GM12892 (cell line): Measurements from ENCODE around the gene EPHB2.

ENCODE experiments used
- POLR2A ChIP-seq: IDR thresholded peaks from 2 replicates; pipeline ENCODE4 v1.6.1; 2011; ENCODE audit warnings: low read depth, low read length, control low read depth
- POLR2AphosphoS5 ChIP-seq: IDR thresholded peaks from 2 replicates; pipeline ENCODE4 v1.6.1; 2011; ENCODE audit warnings: low read depth, low read length, control low read depth
- TAF1 ChIP-seq: IDR thresholded peaks from 2 replicates; pipeline ENCODE4 v1.6.1; 2011; ENCODE audit warnings: low read depth, mild to moderate bottlenecking, control low read depth, low read length, borderline replicate concordance

GRCh38 chr1:22853651-22854185 lies 143.1 kb downstream of the EPHB2 start:
- no peak for TF ChIP-seq POLR2AphosphoS5
- no peak for TF ChIP-seq POLR2A
- TF ChIP-seq TAF1, result no peak
